GM21526 (cell line): ENCODE data around the gene MMS19.
A peak's percentile ranks its signal among the peaks of the same experiment; 100 is the strongest.
"Not testable (repeated sequence)": the region's sequence is repeated elsewhere in the genome, so short reads cannot be mapped to it uniquely, and the experiment has no call there.

Experiments
- ATAC-seq: cut with Tn5 transposase; IDR thresholded peaks from one replicate; pipeline ENCODE4 v1.9.1; 2021; ENCODE audit warnings: moderate library complexity; ENCODE audit not compliant: unreplicated experiment, low FRiP score

Gene MMS19

DNA sequence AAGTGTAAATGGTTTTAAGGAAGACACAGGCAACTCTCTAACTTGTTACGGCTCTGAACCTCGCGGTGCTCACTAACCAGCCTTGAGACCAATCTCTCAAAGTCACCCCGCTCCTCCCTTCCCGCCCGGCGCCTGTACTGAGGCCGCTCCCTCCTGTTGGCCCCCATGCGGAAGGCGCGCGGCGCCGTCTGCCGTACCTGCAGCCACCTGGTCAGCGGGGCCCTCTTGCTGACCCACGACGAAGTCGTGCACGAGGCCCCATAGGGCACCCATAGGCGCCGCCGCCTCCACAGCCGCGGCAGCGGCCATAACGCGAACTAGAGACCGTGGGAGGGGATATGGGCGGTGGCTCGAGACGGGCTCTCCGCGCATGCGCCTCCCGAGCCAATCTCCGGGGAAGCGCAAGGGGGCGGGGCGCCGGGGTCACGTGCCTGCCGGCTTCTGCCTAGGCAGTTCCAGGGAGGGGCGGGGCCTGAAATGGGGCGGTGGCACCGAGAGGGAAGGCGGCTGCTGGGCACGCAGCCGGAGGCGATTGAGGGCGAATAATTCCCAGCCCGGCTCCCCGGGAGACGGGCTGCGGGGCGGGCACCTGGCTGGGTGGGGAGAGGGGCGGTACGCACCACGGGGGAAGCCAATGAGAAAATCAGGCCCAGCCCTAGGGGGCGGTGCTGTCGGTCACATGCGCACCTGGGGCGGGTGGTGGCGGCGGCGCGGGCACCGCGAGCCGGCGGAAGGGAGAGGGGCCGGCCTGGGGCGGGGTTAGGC, at the start of gene MMS19:
Gene MMS19, minus strand, starts transcription at position 347 of the 765 bp plus-strand sequence. Its CDS starts 38 bp downstream, at position 309.
- peak; percentile 89 for ATAC-seq

DNA sequence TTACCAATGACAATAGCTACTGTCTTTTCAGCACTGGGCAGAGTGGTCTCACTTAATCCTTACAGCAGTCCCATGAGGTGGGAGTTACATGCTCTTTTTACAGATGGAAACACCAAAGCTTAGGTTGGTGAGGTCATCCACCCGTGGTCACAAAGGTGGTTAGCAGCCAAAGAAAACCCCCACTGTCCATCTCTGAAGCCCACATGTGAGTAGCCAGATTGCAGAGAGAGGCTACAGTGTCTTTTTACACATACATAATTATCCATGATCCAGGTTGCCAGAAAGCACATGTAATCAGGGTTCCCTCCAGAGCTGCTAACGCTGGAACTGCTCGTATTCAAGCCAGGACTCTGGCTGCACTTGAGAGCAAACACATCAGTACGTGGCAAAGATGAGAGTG, 49.7 kb upstream of the MMS19 start:
- ATAC-seq: no peak

- ATAC-seq: no peak
Observed at GRCh38 chr10:97547271-97547600, 49.0 kb upstream of the MMS19 start.

GRCh38 chr10:97546456-97547270, 48.4 kb upstream of the MMS19 start:
- ATAC-seq: no peak

GRCh38 chr10:97543025-97543546, 44.9 kb upstream of the MMS19 start:
- ATAC-seq: no peak

GRCh38 chr10:97542169-97543024, 44.2 kb upstream of the MMS19 start:
- no peak for ATAC-seq

GRCh38 chr10:97540669-97541500, 42.7 kb upstream of the MMS19 start:
- no peak for ATAC-seq

DNA sequence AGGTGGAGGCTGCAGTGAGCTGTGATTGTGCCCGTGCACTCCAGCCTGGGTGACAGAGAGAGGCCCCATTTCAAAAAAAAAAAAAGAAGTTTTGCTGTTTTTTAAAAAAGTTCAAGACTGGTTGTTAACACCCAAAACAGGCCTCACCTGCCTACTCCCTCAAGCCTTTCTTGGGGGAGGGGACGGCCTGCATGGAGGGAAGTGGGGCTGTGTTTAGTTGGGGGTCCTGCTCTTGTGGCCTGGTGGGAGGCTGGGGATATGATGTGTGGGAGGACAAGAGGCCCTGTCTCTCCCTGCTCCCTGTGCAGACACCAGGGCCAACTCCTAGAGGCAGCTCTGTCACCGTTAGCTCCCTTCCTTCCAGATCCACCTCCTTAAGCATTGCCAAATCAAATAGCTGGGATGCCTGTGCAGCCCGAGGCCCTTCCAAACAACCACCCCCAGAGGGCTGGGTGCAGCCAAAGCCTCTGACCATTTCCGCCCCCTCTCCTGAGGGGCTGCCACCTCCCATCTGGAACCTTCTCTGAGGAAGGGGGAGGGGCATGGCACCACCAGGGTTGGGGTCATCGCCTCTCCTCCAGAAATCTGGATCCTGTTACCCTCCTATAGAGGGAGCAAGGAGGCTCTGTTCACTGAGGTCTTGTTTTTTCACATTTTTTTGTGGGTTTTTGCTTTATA, 41.4 kb upstream of the MMS19 start:
- no peak for ATAC-seq

- ATAC-seq: no peak
Observed at GRCh38 chr10:97538839-97539238, 40.6 kb upstream of the MMS19 start.

- ATAC-seq: no peak
Observed at GRCh38 chr10:97538411-97538810, 40.2 kb upstream of the MMS19 start.

- no peak for ATAC-seq
Observed at GRCh38 chr10:97537186-97537869, 39.1 kb upstream of the MMS19 start.

- ATAC-seq: no peak
Observed at GRCh38 chr10:97534746-97535367, 36.6 kb upstream of the MMS19 start.

- no peak for ATAC-seq
Observed at GRCh38 chr10:97533888-97534287, 35.7 kb upstream of the MMS19 start.

- no peak for ATAC-seq
Observed at GRCh38 chr10:97532935-97533671, 34.9 kb upstream of the MMS19 start.

DNA sequence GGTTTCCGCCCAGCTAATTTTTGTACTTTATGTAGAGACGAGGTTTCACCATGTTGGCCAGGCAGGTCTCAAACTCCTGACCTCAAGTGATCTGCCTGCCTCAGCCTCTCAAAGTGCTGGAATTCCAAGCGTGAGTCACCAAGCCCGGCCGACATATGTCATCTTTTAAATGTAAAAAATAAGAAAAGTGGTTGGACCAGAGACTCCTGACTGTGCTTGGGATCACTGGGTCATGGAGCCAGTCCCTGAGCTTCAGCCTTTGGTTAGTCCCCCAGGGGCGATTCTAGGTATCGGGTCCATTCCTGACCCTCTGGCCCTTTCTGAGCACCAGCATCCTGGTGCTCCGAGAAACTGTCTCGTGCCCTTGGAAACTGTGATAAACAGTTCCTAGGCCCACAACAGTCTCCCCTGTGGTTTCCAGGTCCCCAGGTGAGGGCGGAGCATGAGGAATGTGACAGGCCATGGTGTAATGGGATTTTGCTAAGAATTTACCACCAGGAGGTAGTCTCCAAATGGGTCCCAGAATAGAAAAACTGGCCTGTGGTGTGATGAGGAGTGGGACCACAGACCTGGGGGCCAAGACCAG, 33.3 kb upstream of the MMS19 start:
- no peak for ATAC-seq

DNA sequence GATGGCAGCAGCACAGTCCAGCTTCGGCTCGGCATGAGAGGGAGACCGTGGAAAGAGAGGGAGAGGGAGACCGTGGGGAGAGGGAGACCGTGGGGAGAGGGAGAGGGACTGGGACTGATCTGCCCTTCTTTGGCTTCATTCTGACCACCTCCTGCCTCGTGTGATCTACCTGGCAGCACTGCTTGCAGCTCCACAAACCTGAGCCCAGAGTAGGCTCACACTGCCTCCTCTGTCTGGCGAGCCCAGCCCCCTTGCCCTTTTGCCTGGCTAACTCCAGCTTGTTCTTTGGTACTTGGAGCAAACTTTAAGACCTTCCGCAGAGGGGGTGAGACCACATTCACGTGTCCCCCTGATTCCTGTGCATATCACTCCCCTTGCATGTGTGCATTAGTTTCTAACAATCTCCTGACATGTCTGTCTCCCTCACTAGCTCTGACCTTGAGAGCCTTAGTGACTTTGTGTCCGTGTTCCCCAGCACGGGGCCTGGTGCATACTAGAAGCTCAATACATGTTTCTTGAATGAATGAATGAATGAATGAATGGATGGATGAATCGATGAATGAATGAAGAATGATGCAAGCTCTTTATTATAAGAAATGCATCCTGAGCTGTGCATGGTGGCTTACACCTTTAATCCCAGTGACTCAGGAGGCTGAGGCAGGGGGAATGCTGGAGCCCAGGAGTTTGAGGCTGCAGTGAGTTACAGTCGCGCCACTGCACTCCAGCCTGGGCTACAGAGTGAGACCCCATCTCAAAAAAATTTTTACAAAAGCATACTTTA, 31.7 kb upstream of the MMS19 start:
- ATAC-seq: no peak

DNA sequence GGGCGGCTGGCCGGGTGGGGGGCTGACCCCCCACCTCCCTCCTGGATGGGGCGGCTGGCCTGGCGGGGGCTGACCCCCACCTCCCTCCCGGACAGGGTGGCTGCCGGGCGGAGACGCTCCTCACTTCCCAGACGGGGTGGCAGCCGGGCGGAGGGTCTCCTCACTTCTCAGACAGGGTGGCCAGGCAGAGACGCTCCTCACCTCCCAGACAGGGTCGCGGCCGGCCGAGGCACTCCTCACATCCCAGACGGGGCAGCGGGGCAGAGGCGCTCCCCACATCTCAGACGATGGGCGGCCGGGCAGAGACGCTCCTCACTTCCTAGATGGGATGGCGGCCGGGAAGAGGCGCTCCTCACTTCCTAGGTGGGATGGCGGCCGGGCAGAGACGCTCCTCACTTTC, 30.7 kb upstream of the MMS19 start:
- not testable (repeated sequence) for ATAC-seq
